Sigmoid colon (tissue), 7 donors: ENCODE data around the gene SLC9A7. TPM values are rescaled to one million over a fixed set of nuclear protein-coding genes. Genes with fewer than 3 reads are reported as not detected.

ENCODE experiments used
- DNase-seq: peaks from one replicate; pipeline ENCODE4 v3.0.0-alpha.2; 2019
- H3K27ac ChIP-seq, 4 donors: fragments of 200-600 bp; sonication (generic); one replicate each; pipeline ENCODE4 v1.5.1; 2016 to 2019; ENCODE audit warnings: mild to moderate bottlenecking in 1 of 4
- H3K27me3 ChIP-seq, 3 donors: fragments of 200-600 bp; sonication (generic); one replicate each; pipeline ENCODE4 v1.5.1; 2019; ENCODE audit warnings: mild to moderate bottlenecking in 1 of 3
- H3K36me3 ChIP-seq, 4 donors: fragments of 200-600 bp; sonication (generic); one replicate each; pipeline ENCODE4 v1.5.1; 2016 to 2019
- H3K4me1 ChIP-seq, 4 donors: fragments of 200-600 bp; sonication (generic); one replicate each; pipeline ENCODE4 v1.5.1; 2017 to 2019
- H3K4me3 ChIP-seq, 4 donors: fragments of 200-600 bp; sonication (generic); one replicate each; pipeline ENCODE4 v1.5.1; 2017 to 2019; ENCODE audit warnings: mild to moderate bottlenecking in 2 of 4, moderate library complexity in 1 of 4
- H3K9me3 ChIP-seq, 4 donors: fragments of 200-600 bp in 3 of 4; sonication (generic) in 3 of 4; one replicate each; pipeline versions ENCODE4 v1.5.1 to v1.6.1; 2013 to 2019
- EP300 ChIP-seq, 4 donors: sonication (generic); formaldehyde crosslinking; IDR thresholded peaks; one replicate each; pipeline ENCODE4 v1.6.1; 2017; ENCODE audit warnings: antibody characterized with exemption in 4 of 4
- POLR2A ChIP-seq, 2 donors: fragments of 450-650 bp; IDR thresholded peaks; one replicate each; pipeline ENCODE4 v1.6.1; 2016; ENCODE audit warnings: antibody characterized with exemption in 2 of 2, mild to moderate bottlenecking in 2 of 2, moderate library complexity in 2 of 2
- POLR2AphosphoS5 ChIP-seq, 4 donors: sonication (generic); formaldehyde crosslinking; IDR thresholded peaks; one replicate each; pipeline ENCODE4 v1.6.1; 2017; ENCODE audit warnings: antibody characterized with exemption in 4 of 4
- WGBS, 2 donors: extraction: QIAGEN DNeasy Blood & Tissue Kit; methylation state at CpG; one replicate each; pipeline ENCODE4 v1.1.7; 2013; 5-methylcytosine and 5-hydroxymethylcytosine counted together
- intact Hi-C: fragments of 100-400 bp; cut with DNase I; formaldehyde crosslinking; loops from one replicate; pipeline ENCODE4 v1.15.1; 2023
- polyA plus RNA-seq, 3 donors: library from polyadenylated mRNA; stranded (reverse); fragments of 200-250 nt; gene quantifications; one replicate each; pipeline ENCODE4 v1.2.3, GENCODE V29; 2013
- total RNA-seq, 4 donors: library from RNA; depleted of rRNA; stranded (reverse); fragments of >200 nt; gene quantifications; one replicate each; pipeline ENCODE4 v1.1.0, GENCODE V29; 2016
- TF ChIP-seq, protein P1 (sequence below), 4 experiments: fragments of 450-650 bp in 3 of 4; fragments of 200-600 bp in 1 of 4; IDR thresholded peaks; one replicate each; pipeline ENCODE4 v1.5.1; 2016 to 2019; ENCODE audit warnings: antibody characterized with exemption in 4 of 4, mild to moderate bottlenecking in 3 of 4, moderate library complexity in 2 of 4
- donor health status: healthy with polysubstance abuse.
- donor health status: Bipolar disorder and iron deficiency.
- donor health status: healthy.

Gene SLC9A7
- total and polyA plus RNA-seq, 7 donors: under 0.01 to 8.8 (median 2.9) TPM

DNA sequence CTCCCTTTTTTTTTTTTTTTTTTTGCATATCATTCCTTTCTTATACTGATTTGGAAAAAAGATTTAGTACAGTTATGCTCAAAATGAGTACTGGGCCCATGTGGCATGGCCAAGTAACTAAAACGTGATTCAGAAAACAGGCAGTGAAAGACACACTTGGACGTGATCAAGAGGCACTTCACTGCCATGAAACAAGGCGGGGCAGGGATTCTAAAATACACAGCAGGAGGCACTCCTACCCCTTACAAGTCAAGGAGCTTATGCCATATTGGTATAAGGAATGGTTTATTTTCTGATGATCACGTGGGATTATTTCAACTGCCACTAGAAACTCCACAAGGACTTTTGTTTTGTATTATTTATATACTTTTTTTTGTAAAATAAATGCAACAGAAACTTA, 113.3 kb downstream of the SLC9A7 start:
- no peak for DNase-seq
- WGBS, 2 donors: 49 to 80% methylated on average over 4 of the region's 4 CpGs
- TF ChIP-seq POLR2AphosphoS5 (IDR thresholded peaks at IDR 0.05): no peak
- TF ChIP-seq EP300 (IDR thresholded peaks at IDR 0.05): no peak
- TF ChIP-seq, protein P1, sequence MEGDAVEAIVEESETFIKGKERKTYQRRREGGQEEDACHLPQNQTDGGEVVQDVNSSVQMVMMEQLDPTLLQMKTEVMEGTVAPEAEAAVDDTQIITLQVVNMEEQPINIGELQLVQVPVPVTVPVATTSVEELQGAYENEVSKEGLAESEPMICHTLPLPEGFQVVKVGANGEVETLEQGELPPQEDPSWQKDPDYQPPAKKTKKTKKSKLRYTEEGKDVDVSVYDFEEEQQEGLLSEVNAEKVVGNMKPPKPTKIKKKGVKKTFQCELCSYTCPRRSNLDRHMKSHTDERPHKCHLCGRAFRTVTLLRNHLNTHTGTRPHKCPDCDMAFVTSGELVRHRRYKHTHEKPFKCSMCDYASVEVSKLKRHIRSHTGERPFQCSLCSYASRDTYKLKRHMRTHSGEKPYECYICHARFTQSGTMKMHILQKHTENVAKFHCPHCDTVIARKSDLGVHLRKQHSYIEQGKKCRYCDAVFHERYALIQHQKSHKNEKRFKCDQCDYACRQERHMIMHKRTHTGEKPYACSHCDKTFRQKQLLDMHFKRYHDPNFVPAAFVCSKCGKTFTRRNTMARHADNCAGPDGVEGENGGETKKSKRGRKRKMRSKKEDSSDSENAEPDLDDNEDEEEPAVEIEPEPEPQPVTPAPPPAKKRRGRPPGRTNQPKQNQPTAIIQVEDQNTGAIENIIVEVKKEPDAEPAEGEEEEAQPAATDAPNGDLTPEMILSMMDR (IDR thresholded peaks at IDR 0.05): no peak
- TF ChIP-seq POLR2A (IDR thresholded peaks at IDR 0.05): no peak
- Histone ChIP-seq H3K9me3 (no peaks in the 10 kb centered on the region), H3K4me3 (no peak overlapping the region), H3K36me3 (no peaks in the 10 kb centered on the region), H3K27ac (no peak overlapping the region), H3K27me3 (no peaks in the 10 kb centered on the region), H3K4me1 (peaks cover 0 to 10% (median 3%) of the 10 kb centered on the region in 4 donors)
- intact Hi-C loops: no loop called here

DNA sequence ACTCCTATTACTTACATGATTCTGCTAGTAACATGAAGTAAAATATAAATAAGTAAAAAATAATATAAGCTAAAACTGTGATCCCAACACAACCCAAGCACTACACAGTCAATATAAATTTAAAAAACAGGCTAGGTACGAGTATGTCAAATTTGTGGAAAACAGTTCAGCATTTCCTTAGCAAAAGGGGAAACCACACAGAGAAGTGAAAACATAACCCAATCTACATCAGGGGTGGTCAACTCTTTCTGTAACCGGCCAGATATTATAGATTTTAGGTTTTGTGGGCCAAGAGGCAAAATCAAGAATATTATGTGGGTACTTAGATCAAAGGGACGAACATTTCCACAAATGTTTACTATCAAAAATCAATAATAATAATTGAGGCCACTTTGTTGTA, 115.3 kb downstream of the SLC9A7 start:
- no peak overlapping the region for H3K27ac ChIP-seq
- TF ChIP-seq POLR2A (IDR thresholded peaks at IDR 0.05) (no peak), EP300 (IDR thresholded peaks at IDR 0.05) (no peak), POLR2AphosphoS5 (IDR thresholded peaks at IDR 0.05) (no peak)
- TF ChIP-seq, protein P1 (IDR thresholded peaks at IDR 0.05): no peak
- no peak for DNase-seq
- no peaks in the 10 kb centered on the region for H3K27me3 ChIP-seq
- H3K9me3 ChIP-seq: no peaks in the 10 kb centered on the region
- no peak overlapping the region for H3K4me3 ChIP-seq
- 73 to 83% methylated on average over 3 of the region's 3 CpGs for WGBS, 2 donors
- intact Hi-C loops: no loop called here
- H3K36me3 ChIP-seq: no peaks in the 10 kb centered on the region
- no peaks in the 10 kb centered on the region for H3K4me1 ChIP-seq

DNA sequence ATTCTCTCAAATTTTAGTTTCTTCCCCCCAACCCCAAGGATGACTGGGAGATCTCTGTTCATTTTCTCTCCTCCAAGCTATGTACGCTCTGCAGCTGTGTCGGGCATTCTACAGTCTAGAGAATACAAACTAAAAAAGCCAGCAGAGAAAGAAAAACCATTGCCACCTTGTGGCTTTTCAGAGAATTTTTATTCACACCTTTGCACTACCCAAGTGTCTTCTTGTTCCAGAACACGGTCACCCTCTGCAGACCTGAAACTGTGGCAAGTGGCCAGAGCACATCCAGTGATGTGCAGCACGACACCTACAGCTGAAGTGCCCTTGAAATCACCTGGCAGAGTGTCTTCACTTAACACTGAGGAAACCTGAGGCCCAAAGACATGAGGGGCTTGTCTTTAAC, 116.8 kb downstream of the SLC9A7 start:
- intact Hi-C loops: no loop called here
- TF ChIP-seq, protein P1 (IDR thresholded peaks at IDR 0.05): peak in 2 of 4 experiments; percentile 11 to 25
- TF ChIP-seq POLR2A (IDR thresholded peaks at IDR 0.05): no peak
- no peak for TF ChIP-seq POLR2AphosphoS5 (IDR thresholded peaks at IDR 0.05)
- WGBS, 2 donors: 40 to 44% methylated on average over 4 of the region's 4 CpGs

DNA sequence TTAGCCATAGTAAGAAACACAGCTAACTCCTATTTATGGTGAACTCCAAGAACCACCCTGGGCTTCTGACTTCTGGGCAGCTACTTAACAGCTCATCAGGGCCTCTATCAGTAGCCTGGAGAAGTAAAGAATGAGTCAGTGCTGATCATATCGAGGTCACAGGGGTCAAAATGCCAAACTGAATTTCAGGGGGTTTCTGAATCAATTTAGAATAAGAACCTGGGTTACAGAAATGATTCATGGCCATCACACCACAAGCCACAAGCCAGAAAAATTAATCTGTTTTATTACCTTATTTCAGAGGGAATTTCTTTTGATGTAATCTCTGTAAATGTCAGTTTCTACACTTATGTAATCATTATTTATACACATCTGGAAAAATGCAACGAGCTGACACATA, 121.0 kb downstream of the SLC9A7 start:
- 70 to 75% methylated on average over 2 of the region's 2 CpGs for WGBS, 2 donors
- intact Hi-C loops: no loop called here
- Histone ChIP-seq H3K4me3 (no peak overlapping the region), H3K36me3 (no peaks in the 10 kb centered on the region), H3K27ac (no peak overlapping the region), H3K27me3 (no peaks in the 10 kb centered on the region), H3K9me3 (no peaks in the 10 kb centered on the region), H3K4me1 (no peaks in the 10 kb centered on the region)
- TF ChIP-seq, protein P1 (IDR thresholded peaks at IDR 0.05): no peak
- TF ChIP-seq POLR2AphosphoS5 (IDR thresholded peaks at IDR 0.05) (no peak), POLR2A (IDR thresholded peaks at IDR 0.05) (no peak), EP300 (IDR thresholded peaks at IDR 0.05) (no peak)
- DNase-seq: no peak

More for the DNA sequence above, 116.8 kb downstream of the SLC9A7 start:
- Histone ChIP-seq H3K9me3 (no peaks in the 10 kb centered on the region), H3K27me3 (no peaks in the 10 kb centered on the region), H3K27ac (no peak overlapping the region), H3K36me3 (no peaks in the 10 kb centered on the region), H3K4me1 (no peaks in the 10 kb centered on the region), H3K4me3 (no peak overlapping the region)
- DNase-seq: no peak

DNA sequence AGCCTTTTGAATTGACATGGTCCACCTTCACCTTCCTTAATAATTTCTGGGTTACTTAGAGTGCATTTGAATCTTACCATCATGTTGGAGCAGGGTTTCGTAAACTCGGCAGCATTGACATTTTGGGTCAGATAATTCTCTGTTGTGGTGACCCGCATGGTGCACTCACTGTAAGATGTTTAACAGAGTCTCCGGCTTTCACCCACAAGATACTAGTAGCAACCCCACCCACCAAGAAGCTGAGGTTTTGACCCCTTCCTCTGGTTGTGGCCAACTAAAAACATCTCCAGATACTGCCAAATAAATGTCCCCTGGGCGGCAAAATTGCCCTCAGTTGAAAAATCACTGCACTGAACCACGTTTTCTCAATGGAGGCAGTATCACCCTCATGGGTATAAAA, 122.7 kb downstream of the SLC9A7 start:
- DNase-seq: no peak
- H3K36me3 ChIP-seq: no peaks in the 10 kb centered on the region
- no peak overlapping the region for H3K27ac ChIP-seq
- no peak for TF ChIP-seq EP300 (IDR thresholded peaks at IDR 0.05)
- no peak for TF ChIP-seq POLR2A (IDR thresholded peaks at IDR 0.05)
- TF ChIP-seq POLR2AphosphoS5 (IDR thresholded peaks at IDR 0.05): no peak
- TF ChIP-seq, protein P1 (IDR thresholded peaks at IDR 0.05): no peak
- H3K9me3 ChIP-seq: no peaks in the 10 kb centered on the region
- WGBS, 2 donors: 80 to 89% methylated on average over 6 of the region's 6 CpGs
- H3K27me3 ChIP-seq: no peaks in the 10 kb centered on the region
- intact Hi-C loops: no loop called here
- H3K4me1 ChIP-seq: no peaks in the 10 kb centered on the region
- no peak overlapping the region for H3K4me3 ChIP-seq
